Epidermal melanocyte (primary cell): Measurements from ENCODE around the gene ZNF277.

ENCODE experiments used
- DNase-seq: peaks from one replicate; pipeline ENCODE4 v3.0.0; 2011; ENCODE audit warnings: low spot score; ENCODE audit not compliant: insufficient read length

ZNF277 gene

DNA sequence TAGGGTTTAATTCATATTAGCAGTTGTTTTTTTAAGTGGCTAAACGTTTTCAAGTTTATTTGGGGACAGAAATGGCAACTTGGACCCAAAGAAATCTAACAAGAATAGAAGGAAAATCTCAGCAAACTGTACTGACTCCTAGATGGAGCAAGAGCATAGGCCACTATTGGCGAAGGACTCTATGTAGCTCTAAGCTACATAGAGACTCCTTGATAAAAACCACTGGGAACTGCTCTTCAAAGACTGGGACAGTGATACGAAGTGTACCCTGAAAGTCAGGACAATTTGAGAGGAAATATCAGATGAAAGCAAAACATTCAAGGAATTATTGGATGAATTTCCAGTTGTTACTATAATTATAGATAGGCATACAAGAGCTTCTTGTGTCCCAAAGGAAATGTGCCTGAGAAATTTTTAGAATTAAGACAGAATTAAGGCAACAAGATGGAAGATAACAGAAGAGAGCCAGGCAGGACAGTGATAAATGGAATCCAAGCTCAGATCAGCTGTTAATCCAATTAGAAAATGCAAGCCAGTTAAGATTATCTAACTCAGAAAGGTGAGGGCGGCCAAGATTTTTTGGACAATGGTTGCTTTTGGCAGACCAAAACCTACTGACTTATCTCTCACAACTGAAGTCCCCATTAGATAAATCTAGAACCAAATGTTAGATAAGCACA is 140.0 kb downstream of the ZNF277 start:
- DNase-seq = no peak

DNA sequence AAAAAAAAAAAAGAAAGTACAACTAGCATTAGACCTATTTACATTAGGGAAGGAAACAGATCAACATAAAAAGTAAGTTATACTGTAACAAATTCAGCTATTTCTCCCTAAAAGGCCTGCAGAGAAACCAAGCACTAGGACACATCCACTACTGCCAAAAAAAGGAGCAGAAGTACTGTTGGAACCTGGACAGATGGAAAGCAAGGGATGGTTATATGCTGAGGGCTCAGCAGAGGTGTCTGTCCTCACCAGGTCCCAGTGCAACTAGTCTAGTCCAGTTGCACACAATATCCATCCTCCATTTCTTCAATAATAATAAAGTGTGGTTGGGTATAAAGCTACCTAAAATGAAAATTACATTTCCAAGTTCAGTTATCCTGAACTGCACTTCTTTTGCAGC is 140.6 kb downstream of the ZNF277 start:
- no peak for DNase-seq

DNA sequence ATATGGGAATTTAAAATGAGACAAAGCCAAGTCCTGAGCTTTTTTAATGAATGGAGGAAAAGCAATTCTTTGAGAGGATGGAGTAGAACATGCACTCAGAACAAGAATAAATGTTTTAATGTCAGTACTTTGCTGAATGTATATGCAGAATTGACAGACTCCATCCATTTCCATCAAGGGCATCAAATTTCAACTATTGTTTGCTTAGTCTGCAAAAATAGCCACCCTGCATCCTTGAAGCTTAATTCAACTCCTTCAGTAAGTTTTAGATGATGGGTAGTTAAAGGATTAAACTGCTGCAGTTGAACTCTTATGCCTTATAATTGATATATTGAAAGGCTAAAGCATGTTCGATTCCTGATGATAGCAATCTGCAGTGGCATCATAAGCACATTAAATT is 144.1 kb downstream of the ZNF277 start:
- no peak for DNase-seq

DNA sequence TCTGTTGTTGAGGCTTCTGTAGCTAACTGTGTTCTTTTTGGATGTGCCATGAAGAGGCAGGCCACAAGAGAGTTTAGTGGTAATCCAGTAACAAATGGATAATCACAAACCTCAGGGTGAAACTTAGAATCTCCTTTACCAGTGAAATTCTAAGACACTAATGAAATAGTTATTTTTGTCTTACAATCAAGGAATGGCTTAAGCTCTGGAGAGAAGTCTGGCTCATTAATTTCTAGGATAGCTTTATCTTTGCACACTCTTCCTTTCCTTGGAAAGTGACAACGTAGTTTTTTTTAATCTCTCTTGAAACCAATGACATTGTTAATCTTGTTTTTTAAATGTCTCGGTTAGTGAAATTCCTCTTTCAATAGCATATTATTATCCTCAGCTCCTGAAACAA is 150.1 kb downstream of the ZNF277 start:
- no peak for DNase-seq

DNA sequence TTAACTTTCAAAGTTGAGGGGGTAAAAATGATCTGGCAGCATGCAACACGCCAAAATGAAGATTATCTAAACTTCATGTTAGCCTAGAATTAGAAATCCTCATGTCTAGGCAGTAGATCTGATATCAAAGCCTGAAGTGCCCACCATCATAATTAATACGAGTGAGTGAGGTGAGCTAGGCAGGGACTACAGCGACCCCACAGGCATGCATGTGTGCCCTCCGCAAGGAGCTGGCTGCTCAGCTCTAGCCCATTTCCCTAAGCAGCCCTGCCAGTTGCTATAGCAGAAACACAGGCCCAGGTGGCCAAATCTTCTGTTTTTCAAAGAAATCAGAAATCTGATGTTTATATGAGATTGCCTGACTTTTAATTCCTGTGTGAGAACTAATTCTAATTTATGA is 150.6 kb downstream of the ZNF277 start:
- no peak for DNase-seq

DNA sequence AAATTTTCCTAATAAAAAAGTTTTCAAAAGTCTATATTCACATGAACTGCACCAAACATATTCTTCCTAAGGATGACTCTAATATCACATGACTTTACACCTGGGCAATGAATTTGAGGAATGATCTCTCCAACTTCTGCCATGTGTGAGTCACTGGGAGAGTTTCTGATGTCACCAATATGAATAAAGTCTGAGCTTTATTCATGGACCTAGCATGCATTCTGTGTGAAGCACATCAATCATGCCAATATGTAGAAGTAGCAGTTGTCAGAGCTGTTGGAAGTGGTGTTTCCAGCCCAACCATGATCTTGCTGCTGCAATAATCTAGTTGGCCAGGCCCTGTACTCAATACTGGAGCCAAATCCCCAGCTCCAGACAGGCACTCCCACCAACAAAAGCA is 152.0 kb downstream of the ZNF277 start:
- DNase-seq = no peak

DNA sequence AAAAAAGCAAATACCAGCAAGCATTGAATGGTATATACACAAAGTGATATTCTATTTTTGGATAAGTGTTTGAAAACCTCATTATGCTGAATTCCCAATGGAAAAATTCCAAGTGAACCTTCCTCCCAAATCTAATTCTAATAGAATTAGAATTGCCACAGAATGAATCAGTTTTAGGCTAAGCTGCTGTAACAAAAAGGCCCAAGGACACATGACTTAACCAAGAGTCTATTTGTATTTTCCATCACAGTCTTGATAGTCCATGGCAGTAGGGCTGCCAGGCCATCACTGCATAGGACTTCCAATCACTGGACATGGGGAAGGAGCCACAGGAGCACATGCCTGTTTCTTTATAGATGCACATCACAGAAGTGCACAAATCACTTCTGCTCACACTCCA is 152.6 kb downstream of the ZNF277 start:
- no peak for DNase-seq

DNA sequence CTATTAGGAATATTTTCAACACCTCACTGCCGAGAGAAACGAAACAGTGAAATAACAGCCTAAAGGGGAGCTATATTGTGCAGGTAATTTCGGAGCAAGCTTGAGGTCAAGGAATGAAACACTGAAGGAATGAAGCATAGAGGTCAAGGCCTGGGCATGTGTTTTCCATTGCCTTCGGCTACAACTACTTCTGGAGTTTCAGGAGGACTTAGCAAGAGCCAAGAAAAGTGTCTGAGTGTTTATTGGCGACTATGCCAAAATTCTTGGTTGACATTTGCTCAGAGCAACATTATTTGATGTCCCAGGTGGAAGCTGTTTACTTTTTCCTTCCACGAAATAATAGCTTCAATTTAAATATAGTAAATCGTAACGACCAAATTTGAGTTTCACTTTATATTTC is 154.2 kb downstream of the ZNF277 start:
- no peak for DNase-seq

DNA sequence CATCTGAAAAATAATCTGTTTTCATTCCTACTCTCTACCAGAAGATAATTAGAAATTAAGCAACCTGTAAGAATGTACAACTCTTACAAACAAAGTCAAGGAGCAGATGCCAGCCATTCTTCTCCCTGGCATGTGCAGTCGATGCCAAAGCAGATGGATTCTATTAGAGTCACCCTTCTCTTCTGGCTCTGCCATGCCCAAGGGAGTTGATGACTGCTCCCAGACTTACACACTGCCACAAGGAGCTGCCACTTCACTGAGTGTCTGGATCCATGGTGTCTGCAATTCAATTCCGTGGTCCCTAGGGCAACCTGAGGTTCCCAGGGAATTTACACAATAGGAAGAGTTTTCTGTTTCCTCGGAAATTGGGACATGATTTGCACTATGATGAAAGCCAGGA is 154.7 kb downstream of the ZNF277 start:
- DNase-seq = no peak

DNA sequence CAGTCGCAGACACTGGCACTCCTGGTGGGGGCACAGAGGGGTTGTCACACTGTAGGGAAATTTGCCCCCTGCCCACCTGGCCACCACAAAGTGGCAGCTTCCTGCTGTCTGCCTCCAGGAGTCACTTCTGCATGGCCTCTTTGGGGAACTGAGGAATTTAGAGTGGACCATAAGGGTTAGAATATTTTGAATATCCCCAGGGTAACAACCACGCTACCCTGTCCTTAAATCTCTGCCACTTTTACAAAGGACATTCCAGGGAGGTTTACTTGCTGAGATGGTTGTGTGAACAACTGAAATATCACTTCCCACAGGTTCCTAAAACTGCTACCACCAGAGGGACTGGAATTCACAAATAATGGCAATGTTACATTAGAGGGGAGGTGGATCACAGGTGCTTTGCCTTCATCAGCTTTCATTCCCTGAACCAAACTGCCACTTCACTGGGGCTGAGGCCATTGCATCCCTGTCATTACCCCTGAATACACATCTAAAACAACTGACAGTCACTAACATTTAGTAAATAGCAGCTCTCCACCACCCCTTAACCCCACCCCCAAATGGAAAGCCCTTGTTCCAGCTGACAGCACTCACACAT is 155.7 kb downstream of the ZNF277 start:
- no peak for DNase-seq

DNA sequence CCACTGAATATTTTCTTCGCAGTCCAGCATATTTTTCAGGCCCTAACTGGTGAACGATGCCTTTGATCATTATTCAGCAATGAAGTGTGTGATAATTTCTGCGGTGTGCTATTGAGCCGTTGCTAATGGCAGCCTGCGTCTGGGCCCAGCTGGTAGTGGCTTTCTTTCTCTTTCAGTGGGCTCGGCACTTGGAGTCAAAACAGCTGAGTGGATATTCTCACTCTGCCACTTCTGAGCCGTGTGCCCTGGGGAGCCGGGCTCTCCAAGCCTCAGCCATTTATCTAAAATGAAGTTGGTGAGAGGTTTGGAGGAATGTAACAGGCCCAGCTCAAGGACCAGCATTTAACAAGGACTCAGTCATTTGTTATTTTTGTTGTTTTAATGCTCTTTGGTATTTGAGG is 156.2 kb downstream of the ZNF277 start:
- DNase-seq = no peak

DNA sequence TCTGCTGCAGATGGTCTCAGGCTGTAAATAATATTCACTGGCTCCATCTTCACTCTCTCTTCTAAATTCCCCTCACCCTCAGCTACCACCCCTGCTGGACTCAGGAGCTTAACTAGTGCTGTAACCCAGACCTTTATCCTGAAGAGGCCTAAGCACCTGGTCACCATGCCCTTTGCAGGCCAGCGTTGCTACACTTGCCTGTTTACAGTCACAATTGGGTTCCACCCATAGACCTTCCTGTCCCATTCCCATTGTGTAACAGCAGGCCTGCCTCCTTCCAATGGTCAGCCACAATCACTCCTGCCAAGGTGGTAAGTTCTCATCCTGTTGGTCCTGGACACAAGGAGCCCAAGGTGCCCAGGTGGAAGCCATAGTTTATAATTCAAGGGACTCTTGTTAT is 157.9 kb downstream of the ZNF277 start:
- DNase-seq = no peak

DNA sequence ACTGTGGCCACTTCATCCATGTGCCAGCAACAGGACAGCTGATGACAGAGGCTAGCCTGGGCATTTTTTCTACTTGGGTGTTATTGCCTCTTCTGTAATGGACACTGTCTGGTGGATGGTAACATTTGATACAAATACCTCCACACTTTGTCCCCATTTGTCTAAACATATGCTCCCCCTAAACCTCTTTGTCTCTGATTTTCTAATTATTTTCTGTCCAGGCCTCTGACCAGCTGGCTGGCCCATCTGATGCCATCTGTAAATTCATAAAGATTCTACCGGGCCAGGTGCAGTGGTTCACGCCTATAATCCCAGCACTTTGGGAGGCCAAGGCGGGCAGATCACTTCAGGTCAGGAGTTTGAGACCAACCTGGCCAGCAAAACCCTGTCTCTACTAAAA is 159.1 kb downstream of the ZNF277 start:
- DNase-seq = no peak

DNA sequence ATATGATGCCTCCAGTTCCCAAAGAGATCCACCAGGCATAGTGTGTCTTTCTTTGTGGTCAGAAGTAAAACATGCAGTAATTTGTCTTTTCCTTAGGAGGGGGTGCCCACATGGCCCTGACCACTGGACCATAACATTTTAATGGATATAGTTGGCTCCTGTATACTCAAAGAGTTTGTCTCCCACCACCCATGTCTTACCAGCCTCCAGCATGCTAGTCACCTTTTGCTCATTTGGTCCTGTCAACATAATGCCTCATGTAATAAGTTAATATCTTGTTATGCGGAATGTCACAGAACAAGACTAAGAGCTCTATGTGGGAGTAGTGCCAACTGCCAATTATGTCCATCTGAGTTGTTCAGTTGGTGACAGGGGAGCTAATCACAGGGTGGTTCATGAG is 160.4 kb downstream of the ZNF277 start:
- DNase-seq = no peak

DNA sequence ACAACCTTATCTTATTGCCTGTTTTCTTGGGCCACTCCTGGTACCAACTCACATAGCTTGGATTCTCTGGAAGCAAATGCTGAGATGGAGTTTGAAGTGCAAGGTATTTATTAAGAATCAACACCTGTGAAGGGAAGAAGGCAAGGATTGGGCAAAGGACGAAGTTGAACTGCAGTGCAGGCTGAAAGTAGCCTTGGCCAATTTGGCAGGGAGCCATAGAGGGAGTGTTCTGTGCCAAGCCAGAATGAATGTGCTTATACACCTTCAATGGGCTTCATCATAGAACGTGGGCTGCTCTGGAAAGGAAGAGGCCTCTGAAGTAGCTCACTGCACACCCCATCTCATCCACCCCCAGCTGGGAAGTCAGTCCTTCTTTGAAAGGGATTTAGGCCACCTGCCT is 163.9 kb downstream of the ZNF277 start:
- DNase-seq = no peak

DNA sequence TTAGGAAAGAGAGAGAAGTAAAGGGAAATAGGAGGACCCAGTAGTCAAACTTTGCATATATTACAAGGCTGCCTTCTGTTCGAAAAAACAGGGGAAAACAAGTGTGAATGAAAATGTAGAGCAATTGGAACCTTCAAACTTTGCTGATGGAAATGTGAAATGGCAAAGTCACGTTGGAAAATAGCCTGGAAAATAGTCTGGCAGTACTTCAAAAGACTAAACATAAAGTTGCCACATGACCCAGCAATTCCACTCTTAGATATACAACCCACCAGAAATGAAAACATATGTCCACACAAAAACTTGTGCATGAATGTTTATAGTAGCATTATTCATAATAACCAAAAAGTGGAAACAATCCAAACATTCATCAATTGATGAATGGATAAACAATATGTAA is 165.2 kb downstream of the ZNF277 start:
- no peak for DNase-seq

DNA sequence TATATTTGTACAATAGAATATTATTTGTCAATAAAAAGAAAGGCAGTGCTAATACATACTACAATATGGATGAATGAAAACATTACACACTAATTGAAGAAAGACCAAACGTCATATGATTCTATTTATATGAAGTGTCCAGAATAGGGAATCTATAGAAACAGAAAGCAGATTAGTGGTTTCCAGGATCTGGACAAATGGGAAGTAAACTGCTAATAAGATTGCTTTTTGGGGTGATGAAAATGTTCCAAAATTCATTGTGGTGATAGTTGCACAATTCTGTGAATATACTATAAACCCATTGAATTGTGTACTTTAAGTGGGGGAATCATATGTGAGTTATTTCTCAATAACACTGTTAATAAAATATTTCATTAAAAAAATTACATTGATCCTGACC is 165.6 kb downstream of the ZNF277 start:
- no peak for DNase-seq

DNA sequence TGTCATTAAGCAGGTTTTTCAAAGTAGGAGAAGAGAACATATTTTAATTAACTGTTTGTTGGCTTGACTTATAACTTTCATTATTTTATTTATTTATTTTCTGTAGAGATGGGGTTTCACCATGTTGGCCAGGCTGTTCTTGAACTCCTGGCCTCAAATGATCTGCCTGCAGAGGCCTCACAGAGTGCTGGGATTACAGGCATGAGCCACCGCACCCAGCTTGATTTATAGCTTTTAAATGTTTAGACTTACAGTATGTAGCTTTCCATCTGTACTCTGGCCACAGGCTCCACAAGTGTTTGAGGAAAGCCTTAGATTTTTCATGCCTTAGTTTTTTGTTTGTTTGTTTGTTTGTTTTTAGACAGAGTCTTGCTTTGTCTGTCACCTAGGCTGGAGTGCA is 171.1 kb downstream of the ZNF277 start:
- DNase-seq = no peak

DNA sequence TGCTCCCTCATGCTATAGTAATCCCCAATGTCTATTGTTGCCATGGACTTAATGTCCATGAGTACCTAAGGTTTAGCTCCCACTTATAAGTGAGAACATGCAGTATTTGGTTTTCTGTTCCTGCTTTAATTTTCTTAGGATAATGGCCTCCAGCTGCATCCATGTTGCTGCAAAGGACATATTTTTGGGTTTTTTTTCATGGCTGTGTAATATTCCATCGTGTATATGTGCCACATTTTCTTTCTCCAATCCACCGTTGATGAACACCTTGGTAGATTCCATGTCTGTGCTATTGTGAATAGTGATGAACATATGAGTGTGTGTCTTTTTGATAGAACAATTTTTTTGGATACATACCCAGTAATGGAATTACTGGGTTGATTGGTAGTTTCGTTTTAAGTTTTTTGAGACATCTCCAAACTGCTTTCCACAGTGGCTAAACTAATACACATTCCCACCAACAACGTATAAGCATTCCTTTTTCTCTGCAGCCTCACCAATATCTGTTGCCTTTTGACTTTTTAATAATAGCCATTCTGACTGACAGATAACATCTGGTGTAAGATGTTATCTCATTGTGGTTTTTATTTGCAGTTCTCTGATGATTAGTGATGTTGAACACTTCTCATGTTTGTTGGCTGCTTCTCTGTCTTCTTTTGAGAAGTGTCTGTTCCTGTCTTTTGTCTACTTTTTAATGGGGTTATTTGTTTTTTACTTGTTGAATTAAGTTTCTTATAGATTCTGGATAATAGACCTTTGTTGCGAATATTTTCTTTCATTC is 175.0 kb downstream of the ZNF277 start:
- DNase-seq = no peak

DNA sequence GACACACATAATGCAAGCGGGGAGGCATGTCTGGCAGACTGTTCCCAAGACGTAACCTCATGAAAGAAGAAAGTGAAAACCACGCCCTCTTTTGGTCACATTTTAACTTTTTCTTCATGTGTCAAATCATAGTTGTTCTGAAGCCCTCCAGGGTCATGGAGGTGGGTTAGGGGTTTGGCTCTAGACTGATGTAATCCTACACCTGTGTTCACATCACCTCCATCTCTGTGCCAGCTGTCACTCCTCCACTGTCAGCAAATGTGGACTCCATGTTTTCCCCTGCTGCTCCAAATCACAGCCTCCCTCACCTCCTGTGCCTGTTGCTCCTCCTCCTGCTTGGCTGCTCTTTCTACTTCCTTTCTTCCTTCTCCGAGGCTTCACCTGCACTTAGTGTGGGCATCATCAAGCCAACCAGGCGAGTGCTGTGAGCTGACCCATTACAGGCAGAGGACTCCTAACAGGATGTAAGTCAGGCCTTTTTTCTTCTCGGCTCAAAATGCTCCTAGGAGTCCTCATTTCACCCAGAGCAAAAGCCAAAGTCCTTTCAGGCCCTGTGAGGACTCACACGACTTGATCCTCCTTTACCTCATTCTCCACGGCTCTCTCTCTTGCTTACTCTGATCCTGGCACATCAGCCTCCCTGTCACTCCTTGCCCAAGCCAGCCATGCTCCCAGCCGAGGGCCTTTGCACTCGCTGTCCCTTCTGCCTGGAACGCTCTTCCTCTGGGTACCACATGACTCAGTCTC is 177.3 kb downstream of the ZNF277 start:
- DNase-seq = no peak

DNA sequence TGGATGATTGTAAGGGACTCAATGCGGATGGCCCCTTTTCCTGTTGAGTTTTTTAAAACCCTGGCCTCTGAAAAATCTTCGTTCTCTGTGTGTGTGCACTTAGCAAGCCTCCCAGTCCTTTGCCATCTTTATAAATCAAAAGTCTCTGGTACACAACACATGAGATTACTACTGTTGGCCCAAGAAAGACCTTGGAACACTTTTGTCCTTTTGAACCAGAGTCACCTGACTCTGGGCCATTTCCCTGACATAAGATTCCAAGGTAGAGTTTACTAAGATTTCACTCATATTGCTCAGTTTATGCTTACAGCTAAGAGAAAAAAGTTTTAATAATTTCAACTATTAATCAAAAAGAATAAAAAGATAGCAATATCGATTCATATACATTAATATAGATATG is 179.0 kb downstream of the ZNF277 start:
- no peak for DNase-seq

DNA sequence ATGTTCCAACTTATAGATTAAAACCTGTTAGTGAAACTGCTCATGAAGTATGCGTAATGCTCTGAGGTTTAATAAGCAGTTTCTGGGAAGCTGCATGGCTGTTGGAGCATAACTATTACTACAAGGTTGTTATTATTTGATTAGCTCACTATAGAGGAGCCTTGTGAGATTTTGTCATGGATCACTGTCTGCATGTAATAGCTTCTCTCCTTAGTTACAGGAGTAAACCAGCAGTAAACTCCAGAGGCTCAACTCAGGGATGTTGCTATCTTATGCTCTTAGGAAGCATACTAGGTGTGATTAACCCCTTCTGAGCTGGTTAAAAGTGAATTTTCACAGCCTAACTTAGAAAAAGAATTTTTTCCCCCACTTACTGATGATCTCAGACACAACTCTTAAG is 180.1 kb downstream of the ZNF277 start:
- DNase-seq = no peak
